ENCODE results near the gene LRRC4B.
"Not testable (repeated sequence)": the region's sequence is repeated elsewhere in the genome, so short reads cannot be mapped to it uniquely, and the experiment has no call there.

DNA sequence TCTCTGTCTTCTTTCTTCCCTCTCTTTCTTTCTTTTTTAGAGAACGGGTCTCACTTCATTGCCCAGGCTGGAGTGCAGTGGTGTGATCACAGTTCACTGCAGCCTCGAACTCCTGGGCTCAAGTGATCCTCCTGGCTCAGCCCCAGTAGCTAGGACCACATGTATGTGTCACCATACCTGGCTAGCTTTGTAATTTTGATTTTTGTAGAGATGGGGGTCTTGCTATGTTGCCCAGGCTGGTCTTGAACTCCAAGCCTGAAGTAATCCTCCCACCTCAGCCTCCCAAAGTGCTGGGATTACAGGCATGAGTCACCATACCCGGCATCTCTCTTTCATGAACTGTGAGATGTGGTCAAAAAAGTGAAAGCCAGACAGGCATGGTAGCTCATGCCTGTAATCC, 94.9 kb downstream of the LRRC4B start:
- not testable (repeated sequence) for TF ChIP-seq JUNB (CRISPR knock-in tag; IDR thresholded peaks at IDR 0.05; ENCODE audit: borderline replicate concordance); SMAD3 (CRISPR knock-in tag; IDR thresholded peaks at IDR 0.05); NONO (IDR thresholded peaks at IDR 0.05); NONO (CRISPR knock-in tag; conservative IDR thresholded peaks at IDR 0.05); KLF15 (CRISPR knock-in tag; IDR thresholded peaks at IDR 0.05; ENCODE audit: borderline replicate concordance); POLR2A (IDR thresholded peaks at IDR 0.05; ENCODE audit: insufficient read depth in 1 of 2, low read depth in 2 of 2, low read length in 2 of 2); MTA3 (CRISPR knock-in tag; IDR thresholded peaks at IDR 0.05); ZBTB38 (CRISPR knock-in tag; IDR thresholded peaks at IDR 0.05); KDM5A (IDR thresholded peaks at IDR 0.05; ENCODE audit: borderline replicate concordance, low read length); SUZ12 (IDR thresholded peaks at IDR 0.05; ENCODE audit: low read depth, low read length); ELF1 (CRISPR knock-in tag; IDR thresholded peaks at IDR 0.05); MYC (CRISPR knock-in tag; IDR thresholded peaks at IDR 0.05; ENCODE audit: borderline replicate concordance)
- TF ChIP-seq, protein P1, sequence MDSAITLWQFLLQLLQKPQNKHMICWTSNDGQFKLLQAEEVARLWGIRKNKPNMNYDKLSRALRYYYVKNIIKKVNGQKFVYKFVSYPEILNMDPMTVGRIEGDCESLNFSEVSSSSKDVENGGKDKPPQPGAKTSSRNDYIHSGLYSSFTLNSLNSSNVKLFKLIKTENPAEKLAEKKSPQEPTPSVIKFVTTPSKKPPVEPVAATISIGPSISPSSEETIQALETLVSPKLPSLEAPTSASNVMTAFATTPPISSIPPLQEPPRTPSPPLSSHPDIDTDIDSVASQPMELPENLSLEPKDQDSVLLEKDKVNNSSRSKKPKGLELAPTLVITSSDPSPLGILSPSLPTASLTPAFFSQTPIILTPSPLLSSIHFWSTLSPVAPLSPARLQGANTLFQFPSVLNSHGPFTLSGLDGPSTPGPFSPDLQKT (CRISPR knock-in tag; IDR thresholded peaks at IDR 0.05; ENCODE audit: borderline replicate concordance) = not testable (repeated sequence)
- TF ChIP-seq, protein P2, sequence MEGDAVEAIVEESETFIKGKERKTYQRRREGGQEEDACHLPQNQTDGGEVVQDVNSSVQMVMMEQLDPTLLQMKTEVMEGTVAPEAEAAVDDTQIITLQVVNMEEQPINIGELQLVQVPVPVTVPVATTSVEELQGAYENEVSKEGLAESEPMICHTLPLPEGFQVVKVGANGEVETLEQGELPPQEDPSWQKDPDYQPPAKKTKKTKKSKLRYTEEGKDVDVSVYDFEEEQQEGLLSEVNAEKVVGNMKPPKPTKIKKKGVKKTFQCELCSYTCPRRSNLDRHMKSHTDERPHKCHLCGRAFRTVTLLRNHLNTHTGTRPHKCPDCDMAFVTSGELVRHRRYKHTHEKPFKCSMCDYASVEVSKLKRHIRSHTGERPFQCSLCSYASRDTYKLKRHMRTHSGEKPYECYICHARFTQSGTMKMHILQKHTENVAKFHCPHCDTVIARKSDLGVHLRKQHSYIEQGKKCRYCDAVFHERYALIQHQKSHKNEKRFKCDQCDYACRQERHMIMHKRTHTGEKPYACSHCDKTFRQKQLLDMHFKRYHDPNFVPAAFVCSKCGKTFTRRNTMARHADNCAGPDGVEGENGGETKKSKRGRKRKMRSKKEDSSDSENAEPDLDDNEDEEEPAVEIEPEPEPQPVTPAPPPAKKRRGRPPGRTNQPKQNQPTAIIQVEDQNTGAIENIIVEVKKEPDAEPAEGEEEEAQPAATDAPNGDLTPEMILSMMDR (CRISPR knock-in tag; IDR thresholded peaks at IDR 0.05) = not testable (repeated sequence)

Measured in HepG2 (cell line).